ENCODE results near the gene DOHH.
A peak's percentile ranks its signal among the peaks of the same experiment; 100 is the strongest.

Gene DOHH, protein sequence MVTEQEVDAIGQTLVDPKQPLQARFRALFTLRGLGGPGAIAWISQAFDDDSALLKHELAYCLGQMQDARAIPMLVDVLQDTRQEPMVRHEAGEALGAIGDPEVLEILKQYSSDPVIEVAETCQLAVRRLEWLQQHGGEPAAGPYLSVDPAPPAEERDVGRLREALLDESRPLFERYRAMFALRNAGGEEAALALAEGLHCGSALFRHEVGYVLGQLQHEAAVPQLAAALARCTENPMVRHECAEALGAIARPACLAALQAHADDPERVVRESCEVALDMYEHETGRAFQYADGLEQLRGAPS

DNA sequence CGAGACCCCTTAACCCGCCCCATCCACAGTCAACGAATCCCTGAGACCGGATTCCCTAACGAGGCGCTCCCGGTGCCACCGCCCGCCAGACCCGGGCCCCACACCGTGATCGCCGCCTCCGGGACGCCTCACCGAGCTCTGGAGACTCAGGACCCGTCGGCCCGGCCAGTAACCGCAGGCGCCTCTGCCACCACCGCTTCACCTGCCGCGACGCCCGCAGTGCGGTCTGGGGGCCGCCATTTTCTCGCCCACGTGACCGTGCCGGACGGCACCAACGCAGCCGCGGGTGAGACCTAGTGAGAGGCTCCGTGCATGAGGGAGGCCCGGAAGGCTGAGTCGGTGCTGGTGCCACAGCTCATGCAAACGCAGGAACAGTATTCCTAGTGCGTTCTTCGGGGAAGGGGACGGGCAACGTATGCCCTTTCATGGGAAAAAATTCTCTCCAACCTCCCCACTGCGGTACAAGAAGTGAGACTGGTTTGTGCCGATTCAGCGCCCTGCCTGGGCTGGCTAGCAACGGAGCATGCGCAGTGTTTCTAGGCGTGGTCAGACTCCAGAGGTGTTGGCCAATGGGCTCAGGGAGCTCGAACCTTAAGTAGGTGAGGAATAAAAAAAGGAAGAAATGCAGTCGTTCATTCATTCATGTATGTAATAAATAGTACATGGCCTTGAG lies at the start of gene DOHH:
DOHH (minus strand) TSS at position 246 of the 673 bp plus-strand sequence. CDS start 3,860 bp downstream, outside the sequence.
- DNase-seq, result peak; percentile 95

DNA sequence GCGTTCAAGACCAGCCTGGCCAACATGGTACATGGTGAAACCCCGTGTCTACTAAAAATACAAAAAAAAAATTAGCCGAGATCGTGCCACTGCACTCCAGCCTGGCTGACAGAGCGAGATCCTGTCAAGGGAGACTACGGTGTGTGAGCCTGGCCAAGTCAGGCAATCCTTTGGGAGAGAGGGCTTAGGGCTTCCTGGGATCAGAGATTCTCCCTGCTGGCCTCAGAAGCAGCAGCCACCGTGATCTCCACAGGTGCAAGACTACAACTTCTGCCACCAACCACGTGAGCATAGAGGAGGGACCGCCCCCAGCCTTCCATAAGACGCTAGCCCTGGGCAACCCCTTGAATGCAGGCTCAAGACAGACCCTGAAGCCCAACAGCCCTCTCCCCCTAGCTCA lies 49.3 kb upstream of the DOHH start:
- no peak for DNase-seq

DNA sequence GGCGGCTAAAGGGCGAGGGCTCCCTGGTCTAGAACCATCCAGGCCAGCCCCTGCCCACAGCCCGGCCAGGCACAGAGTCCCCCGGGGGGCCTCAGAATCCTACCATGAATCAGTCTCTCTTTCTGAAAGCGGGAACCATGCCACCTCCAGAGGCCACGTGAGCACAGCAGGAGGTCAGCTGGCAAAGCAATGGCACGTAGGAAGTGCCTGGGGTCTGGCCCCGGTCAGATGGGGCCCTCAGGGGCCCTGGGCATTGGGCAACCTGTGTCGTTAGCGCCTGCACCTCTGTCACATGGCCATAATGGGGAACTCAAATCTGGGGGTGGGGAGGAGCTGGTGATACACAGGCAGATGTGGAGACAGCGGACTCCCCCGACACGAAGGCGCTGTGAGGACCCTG lies 48.1 kb upstream of the DOHH start:
- no peak for DNase-seq

DNA sequence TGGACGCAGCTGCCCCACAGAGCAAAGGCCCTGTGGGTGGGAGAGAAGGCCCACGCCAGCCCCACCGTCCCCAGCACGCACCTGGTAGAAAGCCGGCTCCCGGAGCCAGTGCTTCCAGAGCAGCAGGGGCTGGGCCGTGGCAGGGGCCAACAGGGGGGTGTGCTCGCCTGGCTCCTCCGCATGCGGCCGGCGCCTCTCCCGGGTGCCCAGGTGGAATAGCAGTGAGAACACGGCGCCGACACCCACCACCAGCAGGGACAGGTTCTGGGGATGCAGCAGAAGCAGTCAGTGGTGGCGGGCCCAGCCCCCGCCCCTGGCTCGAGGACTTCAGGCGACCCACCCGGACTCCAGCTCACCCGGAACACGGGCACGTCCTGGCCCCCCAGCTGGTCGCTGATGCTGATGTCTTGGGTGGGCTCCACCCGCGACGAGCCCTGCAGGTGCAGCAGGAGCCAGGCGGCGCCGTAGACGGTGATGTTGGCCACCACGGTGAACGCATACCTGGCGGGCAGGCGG lies 47.4 kb upstream of the DOHH start:
- no peak for DNase-seq

DNA sequence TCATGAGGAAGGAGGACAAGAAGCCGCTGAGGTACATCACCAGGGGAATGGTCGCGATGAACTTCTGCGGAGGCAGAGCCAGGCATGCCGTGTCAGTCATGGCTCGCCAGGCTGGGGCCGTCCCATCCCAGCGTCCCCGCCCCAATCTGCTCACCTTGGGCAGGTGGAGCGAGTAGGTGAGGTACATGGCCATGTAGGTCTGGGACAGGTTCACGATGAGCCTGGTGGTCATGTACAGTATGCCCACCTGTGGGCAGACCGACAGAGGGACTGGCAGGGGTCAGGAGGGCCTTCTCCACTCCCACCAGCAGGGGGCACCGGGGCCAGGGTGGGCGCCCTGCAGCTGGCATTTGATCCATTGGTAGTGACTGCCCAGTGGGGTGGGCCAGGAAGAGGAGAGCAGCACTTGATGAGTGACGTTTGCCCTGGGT lies 46.8 kb upstream of the DOHH start:
- DNase-seq, result peak; percentile 22

DNA sequence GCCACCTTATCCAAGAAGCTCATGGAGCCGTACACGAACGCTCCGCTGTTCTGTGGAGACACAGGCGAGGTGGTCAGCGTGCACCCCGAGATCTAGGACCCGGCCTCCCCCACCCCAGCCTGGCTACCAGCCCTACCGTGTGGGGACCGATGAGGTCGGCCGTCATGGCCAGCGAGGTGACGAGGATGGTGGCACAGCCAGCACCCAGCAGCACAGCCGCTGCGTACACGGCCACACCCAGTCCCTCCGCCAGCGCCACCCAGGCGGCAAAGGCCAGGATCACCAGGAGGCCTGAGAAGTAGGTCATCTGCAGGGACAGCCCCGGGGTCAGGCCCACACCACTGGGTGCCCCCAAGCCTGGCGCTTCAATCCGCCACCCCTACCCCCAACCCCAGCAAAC lies 45.6 kb upstream of the DOHH start:
- no peak for DNase-seq

DNA sequence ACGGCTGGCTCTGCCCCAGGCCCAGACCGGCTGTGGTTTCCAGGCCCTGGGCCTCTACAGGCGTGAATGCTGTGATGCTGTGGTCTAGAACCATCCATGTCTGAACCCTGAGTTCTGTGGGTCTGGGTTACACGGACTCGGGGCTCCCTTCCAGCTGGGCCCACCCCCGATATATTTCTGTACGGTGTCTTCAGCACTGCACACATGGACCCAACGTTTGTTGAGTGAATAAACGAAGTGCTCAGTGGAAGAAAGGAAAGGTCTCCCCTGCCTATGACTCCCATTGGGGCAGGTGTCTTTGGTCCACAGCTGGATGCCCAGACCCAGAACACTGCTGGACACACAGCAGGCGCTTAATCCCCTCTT lies 45.2 kb upstream of the DOHH start:
- DNase-seq, result no peak

DNA sequence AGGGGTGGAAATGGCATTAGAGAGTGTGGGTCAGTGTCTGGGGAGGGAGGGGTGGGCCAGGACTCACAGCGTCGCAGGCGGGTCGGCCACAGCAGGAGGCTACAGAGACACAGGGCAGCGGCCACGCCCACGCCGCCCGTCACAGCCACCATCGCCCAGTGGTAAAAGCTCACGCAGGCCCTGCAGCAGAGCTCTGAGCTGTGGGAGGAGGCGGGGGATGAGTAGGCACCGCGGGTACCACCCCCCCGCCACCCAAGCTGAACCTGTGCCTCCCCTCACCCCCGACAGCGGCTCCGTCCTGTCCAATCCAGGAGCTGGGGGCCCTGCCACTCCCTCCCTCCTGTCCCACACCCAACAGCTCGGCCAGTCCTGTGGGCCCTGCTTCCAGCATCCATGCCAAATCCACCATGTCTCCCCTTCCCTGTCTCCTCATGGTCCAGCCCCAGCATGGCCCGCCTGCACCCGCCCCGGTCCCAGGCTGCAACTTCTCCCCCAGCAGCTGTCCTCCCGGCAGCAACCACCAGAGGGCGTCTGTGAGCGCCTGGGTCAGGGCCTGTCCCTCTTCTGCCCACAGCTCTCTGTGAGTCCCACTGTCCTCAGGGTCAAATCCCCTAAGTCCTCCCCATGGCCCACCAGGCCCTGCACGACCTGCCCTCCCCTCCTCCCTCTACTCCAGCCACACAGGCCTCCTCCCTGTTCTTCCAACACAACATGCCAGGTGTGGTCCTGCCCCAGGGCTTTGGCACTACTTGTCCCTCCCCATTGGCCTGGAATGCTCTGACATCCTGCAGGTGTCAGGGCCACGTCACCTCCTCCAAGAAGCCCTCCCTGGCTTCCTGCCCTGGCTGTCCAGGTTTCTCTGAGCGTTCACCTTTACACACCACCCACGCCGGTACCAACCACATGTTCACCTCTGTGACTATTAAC lies 44.5 kb upstream of the DOHH start:
- peak; percentile 82 for DNase-seq

DNA sequence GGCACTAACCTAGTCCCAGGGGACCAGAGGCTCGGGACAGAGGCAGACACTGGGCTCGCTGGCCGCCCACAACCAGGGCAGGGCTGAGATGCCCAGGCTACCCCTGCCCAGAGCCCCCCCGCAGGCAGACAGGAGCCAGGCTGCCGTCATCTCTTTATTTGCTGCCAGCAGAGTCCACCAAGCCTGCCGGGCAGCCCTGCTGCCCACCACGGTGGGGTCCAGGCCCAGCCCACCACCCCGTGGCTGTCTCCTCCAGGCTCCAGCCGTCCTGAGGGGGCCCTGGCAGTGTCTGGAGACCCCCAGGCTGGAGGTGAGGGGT lies 43.5 kb upstream of the DOHH start:
- no peak for DNase-seq

DNA sequence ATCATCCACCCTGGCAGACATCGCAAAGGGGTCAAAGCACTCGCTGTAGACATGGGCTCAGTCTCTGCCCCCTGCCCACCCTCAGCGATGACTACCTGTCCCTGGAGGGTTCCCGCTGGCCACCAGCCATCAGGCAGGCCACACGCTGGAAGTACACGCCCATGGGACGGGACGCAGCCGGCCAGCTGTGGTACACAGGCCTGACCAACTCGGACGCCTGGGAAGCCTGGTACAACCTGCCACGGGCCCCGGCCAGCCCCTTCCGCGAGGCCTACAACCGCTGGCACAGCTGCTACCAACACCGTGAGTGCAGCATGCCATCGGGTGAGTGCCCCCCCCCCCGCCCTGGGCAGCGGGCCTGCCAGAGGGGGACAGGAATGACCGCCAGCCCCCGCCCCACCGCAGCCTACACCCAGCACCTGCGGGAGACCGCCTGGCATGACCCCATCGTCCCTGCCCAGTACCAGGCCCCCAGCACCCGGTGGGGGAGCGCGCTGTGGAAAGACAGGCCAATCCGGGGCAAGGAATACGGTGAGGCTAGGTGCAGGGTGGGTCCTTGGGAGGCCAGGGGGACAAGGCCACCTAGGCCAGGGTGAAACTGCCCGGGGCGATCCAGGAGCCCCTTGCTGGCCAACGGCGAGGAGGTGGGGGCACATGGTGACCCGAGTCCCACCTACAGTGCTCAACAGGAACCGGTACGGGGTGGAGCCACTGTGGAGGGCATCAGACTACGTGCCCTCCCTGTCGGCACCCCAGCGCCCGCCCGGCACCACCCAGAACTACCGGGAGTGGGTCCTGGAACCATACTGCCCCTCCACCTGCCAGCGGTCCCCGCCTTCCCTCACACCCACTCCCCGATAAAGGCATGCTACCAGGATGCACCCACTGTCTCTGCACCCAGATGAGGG lies 42.9 kb upstream of the DOHH start:
- DNase-seq, result no peak

DNA sequence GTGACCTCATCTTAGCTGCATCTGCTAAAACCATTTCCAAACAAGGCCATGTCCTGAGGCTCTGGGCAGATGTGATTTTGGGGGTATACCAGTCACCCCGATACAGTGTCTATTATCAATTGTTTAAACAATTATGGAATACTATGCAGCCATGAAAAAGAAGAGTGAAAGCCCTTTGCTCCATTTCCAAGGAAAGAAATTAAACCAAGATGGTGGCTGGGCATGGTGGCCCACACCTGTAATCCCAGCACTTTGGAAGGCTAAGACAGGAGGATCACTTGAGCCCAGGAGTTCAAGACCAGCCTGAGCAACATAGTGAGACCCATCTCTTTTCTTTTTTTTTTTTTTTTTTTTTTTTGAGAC lies 39.3 kb upstream of the DOHH start:
- no peak for DNase-seq

DNA sequence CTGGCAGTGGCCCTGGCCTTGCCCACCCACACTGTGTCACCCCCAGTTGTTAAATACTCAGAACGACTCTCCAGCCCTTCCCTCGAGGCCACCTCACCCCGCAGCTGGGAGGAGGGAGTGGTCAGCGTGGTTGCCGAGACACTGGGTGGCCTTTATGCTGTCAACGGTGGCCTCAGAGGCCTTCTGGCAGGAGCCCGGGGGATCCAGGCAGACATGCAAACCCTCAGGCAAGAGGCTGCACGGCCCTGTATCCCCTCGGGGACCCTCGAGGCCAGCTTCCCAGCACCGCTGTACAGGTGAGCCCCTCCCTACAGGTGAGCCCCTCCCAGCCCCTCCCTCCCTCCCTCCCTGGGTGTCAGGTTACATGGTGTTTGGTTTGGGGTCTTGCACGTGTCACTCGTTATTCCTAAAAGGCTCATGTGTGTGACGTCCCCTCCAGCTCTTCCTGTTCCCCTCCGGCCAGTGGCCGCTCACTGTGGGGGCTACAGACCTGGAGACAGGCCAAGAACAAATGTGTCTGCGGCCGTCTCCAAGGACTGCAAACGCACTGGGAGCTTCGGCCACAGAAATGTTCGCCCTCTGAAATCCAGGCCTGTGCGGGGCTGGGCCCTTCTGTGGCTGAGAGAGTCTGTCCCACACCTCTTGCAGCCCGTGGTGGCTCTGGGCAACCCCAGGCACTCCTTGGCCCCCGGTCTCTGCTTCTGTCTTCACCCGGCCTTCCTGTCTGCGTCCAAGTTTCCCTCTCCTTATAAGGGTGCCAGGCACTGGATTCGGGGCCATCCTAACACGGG lies 38.7 kb upstream of the DOHH start, which contains the start of gene TEKTIP1:
TEKTIP1 (plus strand) TSS at position 210 of the 791 bp plus-strand sequence; CDS start at position 214, 4 bp downstream.
- DNase-seq, result no peak

DNA sequence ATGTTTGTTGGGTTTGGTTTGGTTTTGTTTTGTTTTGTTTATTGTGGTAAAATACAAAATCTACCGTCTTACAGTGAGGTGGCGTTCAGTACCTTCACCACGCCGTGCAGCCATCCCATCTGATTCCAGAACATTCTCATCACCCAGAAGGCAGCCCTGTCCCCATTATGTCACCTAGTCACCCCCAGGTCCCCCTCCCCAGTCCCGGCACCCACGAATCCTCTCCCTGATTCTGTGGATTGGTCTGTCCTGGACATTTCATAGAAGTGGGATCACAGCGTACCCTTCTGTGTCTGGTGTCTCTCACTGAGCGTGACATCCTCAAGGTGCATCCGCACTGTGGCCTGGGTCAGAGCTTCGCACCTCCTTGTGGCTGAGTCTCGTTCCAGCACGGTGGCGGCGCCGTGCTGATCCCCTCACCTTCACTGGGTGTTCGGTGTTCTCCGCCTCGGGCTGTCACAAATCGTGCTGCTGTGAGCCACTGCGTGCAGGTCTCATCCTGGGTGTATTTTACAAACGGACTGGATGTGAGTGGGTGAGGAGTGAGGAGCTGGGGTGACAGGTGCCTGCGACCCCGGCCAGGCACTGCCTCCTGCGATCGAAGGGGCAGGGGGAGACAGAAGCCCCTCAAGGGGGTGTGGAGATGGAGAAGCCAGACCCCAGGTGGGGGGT lies 37.9 kb upstream of the DOHH start:
- DNase-seq, result no peak

DNA sequence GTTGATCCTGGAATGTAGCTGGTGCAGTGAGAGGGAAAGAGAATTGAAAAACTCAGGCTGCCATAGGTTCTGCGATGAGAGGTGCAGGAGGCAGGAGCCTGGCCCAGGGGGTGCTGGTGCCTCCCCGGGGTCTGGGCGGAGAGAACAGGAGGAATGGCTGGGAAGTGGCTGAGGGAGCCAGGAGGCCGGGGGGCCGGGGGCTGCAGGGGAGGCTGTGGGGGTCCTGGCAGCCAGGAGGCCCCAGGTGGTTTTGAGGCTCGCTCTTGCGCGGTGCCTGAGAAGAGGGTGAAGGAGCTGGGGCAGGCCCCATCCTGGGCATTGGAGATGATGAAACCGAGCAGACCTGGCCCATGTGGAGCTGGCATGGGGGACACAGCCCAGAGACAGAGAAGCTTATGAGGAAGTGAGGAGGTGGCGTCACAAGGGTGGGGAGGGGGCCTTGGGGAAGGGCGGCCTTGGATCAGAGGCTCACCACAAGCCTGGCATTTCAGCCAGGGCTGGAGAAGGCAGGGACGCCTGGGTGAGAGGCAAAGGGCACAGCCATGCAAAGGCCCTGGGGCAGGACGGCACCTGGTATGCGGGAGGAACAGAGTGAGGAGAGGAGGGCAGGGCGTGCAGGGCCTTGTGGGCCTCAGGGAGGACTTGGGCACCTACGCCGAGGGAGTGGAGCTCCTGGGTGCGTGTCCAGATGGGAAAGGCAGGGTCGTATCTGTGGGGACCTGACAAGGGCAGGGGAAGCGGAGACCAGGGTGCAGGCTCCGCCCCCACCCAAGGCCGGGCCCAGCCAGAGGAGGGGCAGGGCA lies 37.2 kb upstream of the DOHH start:
- no peak for DNase-seq

DNA sequence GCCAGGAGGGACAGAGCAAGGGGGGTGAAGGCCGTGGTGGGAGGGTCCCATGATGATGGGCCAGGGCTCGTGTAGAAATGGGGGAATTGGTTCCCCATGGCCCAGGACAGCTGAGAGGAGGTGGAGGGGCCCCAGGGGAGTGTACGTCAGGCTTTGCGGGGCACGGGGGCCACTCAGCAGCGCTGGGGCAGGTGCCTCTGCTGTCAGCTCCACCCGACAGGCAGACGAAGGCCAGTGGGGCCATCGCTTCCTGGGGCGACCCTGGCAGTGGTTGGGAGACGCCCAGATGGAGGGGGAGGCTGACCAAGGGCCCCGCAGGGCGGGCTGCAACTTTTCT lies 36.6 kb upstream of the DOHH start:
- DNase-seq, result no peak

DNA sequence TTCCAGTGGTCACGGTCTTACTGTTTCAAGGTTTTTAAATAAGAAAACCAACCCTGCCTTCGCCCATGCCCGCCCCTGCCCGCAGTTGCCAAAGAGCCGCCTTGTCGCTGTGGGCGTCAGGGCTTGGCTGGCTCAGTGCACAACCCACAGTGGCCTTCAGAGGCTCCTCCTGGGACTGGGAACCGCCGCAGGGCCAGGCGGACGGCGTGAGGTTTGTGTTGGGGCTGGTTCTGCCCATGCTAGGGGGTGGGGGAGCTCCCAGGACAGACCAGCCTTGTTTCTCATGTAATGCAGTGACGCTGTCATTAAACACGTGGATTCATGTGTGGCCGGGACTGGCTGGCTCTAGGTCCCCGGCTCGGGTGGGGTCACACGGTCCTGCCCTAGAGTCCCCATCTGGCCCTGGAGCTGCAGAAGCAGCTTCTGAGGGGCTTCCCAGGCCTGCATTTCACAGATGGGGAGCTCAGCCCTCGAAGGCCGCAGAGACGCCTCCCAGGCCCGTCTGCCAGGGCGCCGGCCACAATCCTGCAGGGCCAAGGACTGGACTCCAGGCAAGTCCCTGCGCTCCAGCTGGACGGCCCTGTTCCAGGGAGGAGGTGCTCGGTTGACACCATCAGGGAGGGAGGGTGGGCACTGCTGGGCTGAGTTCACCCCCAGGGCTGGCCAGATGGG lies 36.1 kb upstream of the DOHH start:
- no peak for DNase-seq

DNA sequence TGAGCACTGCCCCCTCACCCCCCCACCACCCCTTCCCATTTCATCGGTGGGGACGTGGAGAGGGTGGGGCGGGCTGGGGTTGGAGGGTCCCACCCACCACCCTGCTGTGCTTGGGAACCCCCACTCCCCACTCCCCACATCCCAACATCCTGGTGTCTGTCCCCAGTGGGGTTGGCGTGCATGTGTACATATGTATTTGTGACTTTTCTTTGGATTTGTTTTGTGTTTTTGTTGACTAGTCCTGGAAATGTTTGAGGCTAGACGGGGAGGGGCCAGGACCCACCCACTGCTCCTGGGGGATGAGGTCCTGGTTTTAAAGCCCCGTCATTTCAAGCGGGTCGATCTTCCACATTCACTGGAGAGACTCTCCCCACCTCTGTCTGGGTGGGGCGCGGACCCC lies 35.5 kb upstream of the DOHH start:
- DNase-seq, result no peak

DNA sequence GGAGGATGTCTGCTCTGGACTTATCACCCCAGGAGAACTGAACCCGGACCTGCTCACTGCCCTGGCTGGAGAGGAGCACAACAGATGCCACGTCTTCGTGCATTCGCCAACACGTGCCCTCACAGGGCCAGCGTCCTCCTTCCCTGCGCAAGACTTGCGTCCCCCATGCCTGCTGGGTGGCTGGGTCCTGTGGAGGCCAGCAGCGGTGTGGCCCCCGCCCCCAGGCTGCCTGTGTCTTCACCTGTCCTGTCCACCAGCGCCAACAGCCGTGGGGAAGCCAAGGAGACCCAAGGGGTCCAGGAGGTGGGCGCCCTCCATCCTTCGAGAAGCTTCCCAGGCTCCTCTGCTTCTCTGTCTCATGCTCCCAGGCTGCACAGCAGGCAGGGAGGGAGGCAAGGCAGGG lies 35.1 kb upstream of the DOHH start:
- no peak for DNase-seq

DNA sequence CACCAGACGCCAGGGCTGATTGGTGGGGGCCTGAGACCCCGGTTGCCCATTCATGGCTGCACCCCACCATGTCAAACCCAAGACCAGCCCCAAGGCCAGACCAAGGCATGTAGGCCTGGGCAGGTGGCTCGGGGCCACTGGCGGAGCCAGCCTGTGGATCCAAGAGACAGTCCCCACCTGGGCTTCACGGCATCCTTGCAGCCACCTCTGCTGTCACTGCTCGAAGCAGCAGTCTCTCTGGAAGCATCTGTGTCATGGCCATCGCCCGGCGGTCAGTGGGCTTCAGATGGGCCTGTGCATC lies 34.7 kb upstream of the DOHH start:
- DNase-seq, result no peak

Data from activated CD4-positive, alpha-beta T cell treated with anti-CD3 and anti-CD28 coated beads, Interleukin-2, amount 50 U/mL, for 1 hour (primary cell).